ENCODE results near the gene RNLS.

Gene RNLS

DNA sequence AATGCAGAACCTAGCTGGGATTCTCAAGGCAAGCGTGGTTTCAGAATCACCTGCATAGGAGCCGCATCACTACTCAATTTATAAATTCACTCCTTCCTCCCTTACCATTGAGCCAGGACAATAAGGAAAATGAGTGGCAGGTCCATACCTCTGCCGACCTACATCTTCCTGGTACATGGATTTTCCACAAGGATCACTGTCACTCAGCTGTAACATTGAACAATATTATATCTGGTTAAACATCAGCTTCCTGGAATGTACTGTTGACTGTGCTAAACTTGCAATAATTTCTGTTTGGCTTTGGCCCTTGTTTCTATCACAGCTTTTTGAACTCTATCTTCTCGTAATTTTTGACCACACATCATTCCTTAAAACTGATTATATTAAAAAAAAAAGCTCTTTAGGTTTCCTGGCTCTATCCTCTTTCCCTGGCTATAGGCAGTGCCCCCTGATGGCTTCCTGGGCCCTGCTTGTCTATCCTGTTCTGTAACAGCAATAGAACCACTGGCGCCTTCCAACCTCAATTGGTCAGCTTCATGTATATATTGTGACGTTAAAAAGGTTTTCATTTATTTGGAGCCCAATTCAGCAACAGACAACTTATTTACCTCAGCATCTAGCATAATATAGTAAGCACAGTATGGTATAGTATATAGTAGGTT lies 59.2 kb downstream of the RNLS start:
- Mint-ChIP-seq H3K36me3 (peaks cover 8% of the 10 kb centered on the region), H3K4me3 (no peak overlapping the region), H3K9me3 (no peaks in the 10 kb centered on the region), H3K27me3 (no peaks in the 10 kb centered on the region), H3K27ac (no peak overlapping the region), H3K4me1 (no peaks in the 10 kb centered on the region)
- DNase-seq (ENCODE audit: low spot score in 2 of 2) (no peak), ATAC-seq (ENCODE audit: low read depth) (no peak)

DNA sequence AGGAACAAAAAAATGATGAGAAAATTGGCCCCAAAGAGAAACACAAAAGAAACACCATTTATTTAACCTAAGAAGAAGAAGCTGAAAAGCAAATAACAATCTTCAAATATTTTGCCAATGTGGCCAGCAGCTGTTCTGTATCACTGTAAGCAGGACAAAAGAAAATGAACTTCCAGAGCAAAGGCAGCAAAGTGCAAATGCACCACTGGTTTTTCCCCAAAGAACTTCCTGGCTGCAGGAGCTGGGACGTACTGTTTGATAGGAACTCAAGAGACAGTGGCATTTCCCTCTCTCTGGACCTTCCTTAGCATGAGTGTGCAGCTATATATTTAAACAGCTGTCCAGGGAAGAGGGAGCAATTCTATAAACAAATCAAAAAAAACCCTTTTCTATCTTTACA lies 60.4 kb downstream of the RNLS start:
- Mint-ChIP-seq H3K27ac (no peak overlapping the region), H3K9me3 (no peaks in the 10 kb centered on the region), H3K4me1 (no peaks in the 10 kb centered on the region), H3K4me3 (no peak overlapping the region), H3K36me3 (peaks cover 5% of the 10 kb centered on the region), H3K27me3 (no peaks in the 10 kb centered on the region)
- ATAC-seq (ENCODE audit: low read depth) (no peak), DNase-seq (ENCODE audit: low spot score in 2 of 2) (no peak)

DNA sequence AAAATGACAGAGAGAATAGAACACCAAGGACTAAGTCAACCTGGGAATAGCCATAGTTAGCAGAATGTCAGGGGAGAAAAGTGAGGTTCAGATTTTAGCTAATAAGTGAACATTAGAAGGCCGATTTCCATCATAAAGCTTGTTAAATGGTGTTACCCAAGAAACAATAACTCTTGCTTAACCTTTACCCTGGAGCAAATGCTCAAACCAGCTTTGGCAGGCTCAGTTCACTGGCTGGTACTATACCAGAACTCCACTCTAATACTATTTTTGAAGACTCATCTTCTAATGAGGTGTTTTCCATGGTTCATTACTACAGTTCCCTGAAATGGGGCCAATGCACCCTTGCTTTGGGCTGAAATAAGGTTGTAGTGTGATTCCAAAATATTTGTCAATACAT lies 61.3 kb downstream of the RNLS start:
- no peak overlapping the region for H3K4me3 Mint-ChIP-seq
- no peak for DNase-seq (ENCODE audit: low spot score in 2 of 2)
- H3K27ac Mint-ChIP-seq: no peak overlapping the region
- H3K36me3 Mint-ChIP-seq: peaks cover 5% of the 10 kb centered on the region
- ATAC-seq (ENCODE audit: low read depth): no peak
- no peaks in the 10 kb centered on the region for H3K4me1 Mint-ChIP-seq
- no peaks in the 10 kb centered on the region for H3K27me3 Mint-ChIP-seq
- no peaks in the 10 kb centered on the region for H3K9me3 Mint-ChIP-seq

DNA sequence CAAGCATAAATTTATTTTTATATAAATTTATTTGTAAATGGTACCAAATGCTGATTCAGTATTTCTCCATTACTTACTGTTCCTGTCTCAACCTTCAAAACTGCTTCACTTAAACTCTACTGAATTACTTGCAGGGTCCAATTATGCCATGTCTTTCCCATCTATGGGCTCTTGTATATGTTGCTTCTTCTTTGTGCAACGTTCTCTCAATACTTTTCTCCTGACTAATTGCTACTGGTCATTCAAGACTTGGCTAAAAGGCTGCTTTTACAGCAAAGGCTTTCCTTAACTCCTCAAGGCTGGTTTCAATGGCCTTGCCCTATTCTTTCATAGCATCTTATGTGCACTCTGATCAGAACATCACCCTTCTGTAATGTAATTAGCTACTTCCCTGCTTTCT lies 67.9 kb downstream of the RNLS start:
- Mint-ChIP-seq H3K4me1 (no peaks in the 10 kb centered on the region), H3K36me3 (peaks cover 3% of the 10 kb centered on the region), H3K27me3 (no peaks in the 10 kb centered on the region), H3K9me3 (peaks cover 2% of the 10 kb centered on the region), H3K27ac (no peak overlapping the region), H3K4me3 (no peak overlapping the region)
- DNase-seq (ENCODE audit: low spot score in 2 of 2) (no peak), ATAC-seq (ENCODE audit: low read depth) (no peak)

DNA sequence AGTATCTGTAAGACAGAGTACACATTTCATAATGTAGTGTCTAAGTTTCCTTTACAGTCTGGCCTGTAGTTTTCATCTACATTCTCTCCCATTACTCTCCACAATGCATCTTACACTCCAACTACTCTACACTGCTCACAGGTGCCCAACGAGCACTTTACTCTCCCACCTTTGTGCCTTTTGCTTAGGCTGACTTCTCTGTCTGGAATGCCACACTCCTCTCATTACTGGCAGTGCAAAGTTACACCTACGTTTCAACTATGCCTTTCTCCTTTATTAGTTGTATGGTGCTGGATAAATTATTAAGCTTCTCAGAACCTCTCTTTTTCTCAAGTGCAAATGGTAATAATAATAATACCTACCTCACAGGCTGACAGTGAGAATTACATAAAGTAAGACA lies 70.5 kb downstream of the RNLS start:
- peaks cover 2% of the 10 kb centered on the region for H3K9me3 Mint-ChIP-seq
- H3K4me3 Mint-ChIP-seq: no peak overlapping the region
- ATAC-seq (ENCODE audit: low read depth) (no peak), DNase-seq (ENCODE audit: low spot score in 2 of 2) (no peak)
- no peak overlapping the region for H3K27ac Mint-ChIP-seq
- H3K27me3 Mint-ChIP-seq: no peaks in the 10 kb centered on the region
- H3K4me1 Mint-ChIP-seq: peaks cover 2% of the 10 kb centered on the region
- peaks cover 5% of the 10 kb centered on the region for H3K36me3 Mint-ChIP-seq

DNA sequence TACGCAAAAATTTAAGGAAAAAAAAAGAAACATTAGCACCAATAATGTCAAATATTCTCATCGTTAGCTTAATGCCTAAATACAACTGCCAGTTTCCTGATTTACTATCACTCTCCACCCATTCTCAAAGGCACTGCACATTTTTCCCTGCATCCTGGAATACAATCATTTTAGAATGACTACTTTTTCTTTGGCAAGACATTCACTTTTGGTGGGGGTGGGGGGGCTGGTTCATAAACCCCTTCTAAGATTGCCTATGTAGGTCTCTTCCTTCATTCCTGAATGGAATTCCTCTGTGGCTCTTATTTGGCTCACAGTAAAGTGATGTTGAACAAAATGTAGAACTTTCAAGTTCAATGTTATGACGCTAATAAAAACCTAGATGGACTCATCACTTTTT lies 74.3 kb downstream of the RNLS start:
- ATAC-seq (ENCODE audit: low read depth) (no peak), DNase-seq (ENCODE audit: low spot score in 2 of 2) (no peak)
- Mint-ChIP-seq H3K4me1 (peaks cover 7% of the 10 kb centered on the region), H3K36me3 (peaks cover 7% of the 10 kb centered on the region), H3K4me3 (no peak overlapping the region), H3K27me3 (peaks cover 2% of the 10 kb centered on the region), H3K27ac (peak overlapping the region; percentile 39), H3K9me3 (no peaks in the 10 kb centered on the region)

DNA sequence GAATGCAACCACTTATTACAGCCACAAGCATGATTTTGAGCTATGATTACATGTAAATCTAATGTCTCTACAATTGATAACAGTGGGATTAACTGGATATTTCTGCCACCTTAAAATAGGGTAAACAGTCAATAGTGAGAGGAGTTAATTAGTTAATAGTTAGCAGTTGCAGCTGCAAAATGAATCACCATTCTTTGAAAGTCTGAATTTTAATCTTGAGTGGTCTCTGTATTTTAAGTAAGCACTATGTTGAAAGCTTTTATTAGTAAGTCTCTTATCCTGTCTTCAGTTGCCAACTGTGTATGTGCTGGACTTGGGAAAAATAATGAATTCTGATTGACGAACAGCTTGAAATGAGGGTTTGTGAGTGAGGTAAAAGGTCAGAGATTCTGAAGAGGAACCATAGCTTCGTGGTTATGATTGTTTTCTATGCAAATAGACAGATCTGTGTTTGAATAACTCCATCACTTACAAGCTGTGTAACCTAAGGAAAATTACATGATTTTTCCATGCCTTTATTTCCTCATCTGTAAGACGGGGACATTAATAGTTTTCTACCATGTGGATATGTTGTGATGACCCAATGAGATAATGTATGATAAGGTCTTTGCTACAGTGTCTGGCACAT lies 75.2 kb downstream of the RNLS start:
- Mint-ChIP-seq H3K4me1 (peaks cover 9% of the 10 kb centered on the region), H3K27me3 (peaks cover 2% of the 10 kb centered on the region), H3K4me3 (no peak overlapping the region), H3K27ac (no peak overlapping the region), H3K36me3 (peaks cover 7% of the 10 kb centered on the region), H3K9me3 (no peaks in the 10 kb centered on the region)
- no peak for DNase-seq (ENCODE audit: low spot score in 2 of 2)
- ATAC-seq (ENCODE audit: low read depth): no peak

DNA sequence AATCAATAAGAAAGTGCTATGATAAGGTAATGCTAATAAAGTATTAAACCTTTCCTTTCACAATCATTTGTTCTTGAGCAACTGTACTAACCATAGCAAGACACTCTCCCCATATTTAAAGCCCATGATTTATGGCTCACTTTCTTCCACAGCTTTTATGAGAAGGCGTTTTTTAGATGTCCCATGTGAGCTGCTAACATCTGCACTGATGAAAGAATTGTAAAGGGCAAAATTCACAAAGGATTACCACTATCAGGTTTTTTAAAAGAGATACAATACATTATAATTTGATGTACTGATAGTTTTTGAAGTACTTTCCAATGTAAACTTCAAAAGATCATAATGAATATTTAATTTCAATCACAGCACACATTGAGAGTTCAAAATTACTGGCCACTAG lies 75.7 kb downstream of the RNLS start:
- no peak overlapping the region for H3K27ac Mint-ChIP-seq
- peaks cover 9% of the 10 kb centered on the region for H3K4me1 Mint-ChIP-seq
- H3K4me3 Mint-ChIP-seq: no peak overlapping the region
- no peaks in the 10 kb centered on the region for H3K9me3 Mint-ChIP-seq
- H3K27me3 Mint-ChIP-seq: peaks cover 2% of the 10 kb centered on the region
- DNase-seq (ENCODE audit: low spot score in 2 of 2) (no peak), ATAC-seq (ENCODE audit: low read depth) (no peak)
- peaks cover 7% of the 10 kb centered on the region for H3K36me3 Mint-ChIP-seq

DNA sequence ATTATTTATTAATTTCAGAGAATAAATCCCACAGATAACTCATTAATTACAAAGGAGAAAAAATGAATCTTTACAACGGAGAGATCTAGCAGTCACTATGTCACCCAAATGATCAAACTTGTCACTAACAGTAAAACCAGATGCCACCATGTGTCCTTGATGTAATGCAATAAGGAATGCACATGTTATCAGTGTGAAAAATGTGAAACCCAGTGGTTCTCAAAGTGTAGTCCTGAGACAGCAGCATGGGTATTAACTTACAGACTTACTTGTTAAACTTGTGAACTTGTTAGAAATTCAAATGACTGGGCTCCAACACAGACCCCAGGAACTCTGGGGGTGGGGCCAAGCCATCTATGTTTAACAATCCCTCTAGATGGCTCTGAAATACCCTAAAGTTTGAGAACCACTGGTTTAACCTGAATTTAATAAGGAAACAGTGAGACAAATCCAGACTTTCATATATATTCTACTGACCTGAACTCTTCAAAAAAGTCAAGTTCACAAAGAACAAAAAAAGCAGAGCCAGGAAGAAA lies 77.4 kb downstream of the RNLS start:
- peaks cover 2% of the 10 kb centered on the region for H3K27me3 Mint-ChIP-seq
- ATAC-seq (ENCODE audit: low read depth) (no peak), DNase-seq (ENCODE audit: low spot score in 2 of 2) (no peak)
- H3K9me3 Mint-ChIP-seq: no peaks in the 10 kb centered on the region
- H3K27ac Mint-ChIP-seq: no peak overlapping the region
- no peak overlapping the region for H3K4me3 Mint-ChIP-seq
- H3K4me1 Mint-ChIP-seq: peaks cover 9% of the 10 kb centered on the region
- peaks cover 7% of the 10 kb centered on the region for H3K36me3 Mint-ChIP-seq

DNA sequence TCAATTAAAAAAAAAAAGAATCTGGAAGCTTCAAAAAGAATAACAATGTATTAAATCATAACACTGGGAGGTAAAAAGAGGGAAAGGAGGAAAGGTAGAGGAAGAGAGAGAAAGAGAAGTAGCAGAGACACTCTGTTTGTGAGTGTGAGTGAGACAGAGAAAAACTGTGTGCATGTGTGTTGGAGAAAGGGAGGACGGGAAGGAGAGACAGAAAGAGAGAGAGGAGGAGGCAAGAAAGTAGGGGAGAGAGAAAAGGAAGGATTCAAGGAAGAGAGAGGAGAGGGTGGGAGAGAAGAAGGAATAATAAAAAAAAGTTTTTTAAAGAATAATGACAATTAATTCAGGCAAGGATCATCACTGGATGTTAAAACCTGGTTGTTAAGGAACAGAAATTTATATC lies 77.9 kb downstream of the RNLS start:
- H3K27me3 Mint-ChIP-seq: peaks cover 2% of the 10 kb centered on the region
- no peaks in the 10 kb centered on the region for H3K9me3 Mint-ChIP-seq
- H3K4me1 Mint-ChIP-seq: peaks cover 9% of the 10 kb centered on the region
- DNase-seq (ENCODE audit: low spot score in 2 of 2): no peak
- no peak overlapping the region for H3K4me3 Mint-ChIP-seq
- peaks cover 7% of the 10 kb centered on the region for H3K36me3 Mint-ChIP-seq
- no peak overlapping the region for H3K27ac Mint-ChIP-seq
- no peak for ATAC-seq (ENCODE audit: low read depth)

DNA sequence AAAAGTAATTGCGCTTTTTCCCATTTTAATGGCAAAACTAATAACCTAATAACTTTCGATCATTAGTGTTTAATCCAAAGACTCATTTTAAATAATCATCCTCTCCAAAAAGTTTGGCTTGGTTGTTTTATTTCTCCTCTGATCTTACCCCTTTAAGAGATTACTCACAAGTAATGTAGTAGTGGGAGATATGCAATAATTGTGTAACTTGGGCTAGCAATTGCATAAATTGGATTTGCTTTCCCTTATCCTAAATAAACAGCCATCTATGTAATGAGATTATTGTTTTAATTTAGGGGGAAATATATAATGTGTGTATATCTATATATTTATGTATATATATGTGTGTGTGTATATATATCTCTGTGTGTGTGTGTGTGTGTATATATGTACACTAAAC lies 82.5 kb downstream of the RNLS start:
- Mint-ChIP-seq H3K9me3 (no peaks in the 10 kb centered on the region), H3K36me3 (peaks cover 4% of the 10 kb centered on the region), H3K4me3 (no peak overlapping the region), H3K4me1 (peaks cover 13% of the 10 kb centered on the region), H3K27me3 (peaks cover 2% of the 10 kb centered on the region), H3K27ac (no peak overlapping the region)
- ATAC-seq (ENCODE audit: low read depth) (no peak), DNase-seq (ENCODE audit: low spot score in 2 of 2) (no peak)

DNA sequence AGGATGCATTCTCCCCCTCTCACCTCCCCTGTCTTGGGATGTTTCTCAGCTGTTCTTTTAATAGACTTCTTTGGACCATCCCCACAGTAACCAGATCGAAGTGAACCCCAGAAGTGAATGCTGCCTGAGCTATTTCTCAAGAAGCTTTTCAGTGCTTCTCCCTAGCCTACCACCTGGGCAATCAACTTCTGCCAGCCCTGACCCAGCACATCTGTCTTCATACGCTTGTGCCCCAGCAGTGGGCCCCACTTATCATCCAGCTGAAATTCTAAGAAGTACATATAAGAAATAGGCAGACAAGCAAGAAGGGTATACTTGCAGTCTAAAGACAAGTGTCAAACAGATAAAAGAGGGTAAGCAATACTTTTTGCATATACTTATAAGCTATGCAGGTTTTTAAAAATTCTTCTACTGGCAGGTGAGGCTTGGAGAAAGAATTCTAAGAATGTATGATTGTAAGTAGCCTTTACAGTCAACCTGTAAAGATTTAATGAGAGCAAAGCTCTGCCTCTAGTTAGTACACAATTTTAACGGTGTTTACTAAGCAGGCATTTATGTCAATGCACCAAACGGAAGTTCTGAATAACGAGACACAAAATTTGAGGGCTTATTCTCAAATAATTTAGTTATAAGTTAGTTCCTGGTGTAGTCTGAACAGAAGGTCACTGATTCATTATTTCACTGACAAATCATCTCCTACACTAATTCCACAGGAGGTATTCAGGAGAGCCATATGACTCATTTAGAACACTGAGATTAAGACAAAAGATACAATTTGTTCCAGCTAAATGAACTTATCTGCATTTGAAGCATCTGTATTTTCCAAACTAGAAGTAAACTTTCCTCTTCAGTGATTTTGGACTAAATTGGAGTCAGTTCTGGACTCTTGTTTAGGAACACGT lies 83.3 kb downstream of the RNLS start:
- Mint-ChIP-seq H3K4me1 (peaks cover 13% of the 10 kb centered on the region), H3K27me3 (no peaks in the 10 kb centered on the region), H3K36me3 (peaks cover 2% of the 10 kb centered on the region), H3K4me3 (no peak overlapping the region), H3K9me3 (no peaks in the 10 kb centered on the region), H3K27ac (no peak overlapping the region)
- DNase-seq (ENCODE audit: low spot score in 2 of 2): no peak
- ATAC-seq (ENCODE audit: low read depth): no peak

DNA sequence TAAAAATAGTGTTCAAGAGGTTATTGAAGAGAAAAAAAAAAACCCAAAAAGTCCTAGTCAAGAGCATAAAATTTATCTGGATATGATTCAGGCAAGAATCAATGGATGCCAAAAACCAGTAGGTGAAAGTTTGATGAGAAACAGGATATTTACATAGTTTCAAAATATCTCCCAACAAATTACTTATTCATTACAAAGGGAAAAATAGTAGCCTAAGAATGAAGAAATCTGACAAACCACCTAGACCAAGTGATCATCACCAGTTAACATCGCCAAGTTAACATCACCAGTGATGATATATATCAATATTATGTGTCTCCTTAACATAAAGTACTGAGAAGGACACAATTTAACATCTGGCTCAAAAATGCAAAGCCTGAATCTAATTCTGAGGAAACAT lies 85.2 kb downstream of the RNLS start:
- Mint-ChIP-seq H3K4me3 (no peak overlapping the region), H3K27ac (no peak overlapping the region), H3K36me3 (peaks cover 2% of the 10 kb centered on the region), H3K4me1 (peaks cover 19% of the 10 kb centered on the region), H3K9me3 (no peaks in the 10 kb centered on the region), H3K27me3 (no peaks in the 10 kb centered on the region)
- no peak for DNase-seq (ENCODE audit: low spot score in 2 of 2)
- no peak for ATAC-seq (ENCODE audit: low read depth)

DNA sequence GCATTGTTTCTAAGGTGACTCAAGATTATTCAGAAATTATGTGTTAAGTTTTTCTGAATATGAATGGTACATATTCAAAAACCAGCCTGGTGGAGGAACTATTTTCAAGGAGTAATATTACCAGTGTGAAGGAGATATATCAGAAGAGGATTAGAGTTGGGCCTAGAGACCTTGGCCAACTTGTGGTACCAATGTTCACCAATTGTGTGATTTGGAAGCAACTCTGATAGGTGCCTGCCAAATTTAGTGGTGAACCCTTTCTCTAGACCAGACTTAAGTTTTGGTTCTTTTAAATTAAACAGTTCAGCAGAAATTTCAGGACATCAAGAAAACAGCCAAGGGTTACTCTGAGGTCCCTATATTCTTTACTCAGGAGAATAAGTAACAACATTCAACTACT lies 88.6 kb downstream of the RNLS start:
- DNase-seq (ENCODE audit: low spot score in 2 of 2) (no peak), ATAC-seq (ENCODE audit: low read depth) (no peak)
- peaks cover 26% of the 10 kb centered on the region for H3K4me1 Mint-ChIP-seq
- peaks cover 2% of the 10 kb centered on the region for H3K36me3 Mint-ChIP-seq
- no peaks in the 10 kb centered on the region for H3K27me3 Mint-ChIP-seq
- H3K4me3 Mint-ChIP-seq: no peak overlapping the region
- no peaks in the 10 kb centered on the region for H3K9me3 Mint-ChIP-seq
- H3K27ac Mint-ChIP-seq: no peak overlapping the region

All from memory B cell (primary cell).